Pancreas (tissue), 10 donors: Measurements from ENCODE around the gene PDCD10. TPM values are rescaled to one million over a fixed set of nuclear protein-coding genes. Genes with fewer than 3 reads are reported as not detected.

Source experiments
- ATAC-seq, 4 donors: fragments of 200-7000 bp; cut with Tn5 transposase; one replicate each; pipeline versions ENCODE4 v1.8.0 to v1.9.1; 2020; ENCODE audit warnings: mild to moderate bottlenecking in 4 of 4, moderate library complexity in 4 of 4
- DNase-seq, 6 donors: peaks; one replicate each; pipeline ENCODE4 v3.0.0-alpha.2; 2020
- FAIRE-seq: peaks from 2 replicates; lab custom pipeline; 2012; peaks lifted over from hg19 to GRCh38; lab: Jason Lieb, UNC
- H3K27ac ChIP-seq, 4 donors: fragments of 200-600 bp; sonication (generic); 1 replicate in 3 of 4; 2 replicates in 1 of 4; pipeline versions ENCODE4 v1.5.0 to v1.8.0; 2020
- H3K27me3 ChIP-seq, 4 donors: fragments of 200-600 bp; one replicate each; pipeline ENCODE4 v1.8.0; 2021
- H3K36me3 ChIP-seq, 3 donors: fragments of 200-600 bp; sonication (generic) in 1 of 3; one replicate each; pipeline versions ENCODE4 v1.5.0 to v1.8.0; 2020 to 2021
- H3K4me1 ChIP-seq, 3 donors: fragments of 200-600 bp; one replicate each; pipeline ENCODE4 v1.8.0; 2021
- H3K4me3 ChIP-seq, 4 donors: fragments of 200-600 bp; sonication (generic) in 2 of 4; one replicate each; pipeline versions ENCODE4 v1.5.0 to v1.8.0; 2020 to 2021
- H3K9me3 ChIP-seq, 4 donors: fragments of 200-600 bp; one replicate each; pipeline ENCODE4 v1.8.0; 2021
- WGBS, 2 donors: extraction: QIAGEN DNeasy Blood & Tissue Kit; methylation state at CpG; one replicate each; pipeline ENCODE4 v1.1.7; 2013; 5-methylcytosine and 5-hydroxymethylcytosine counted together
- intact Hi-C, 3 donors: fragments of 100-400 bp; cut with DNase I; formaldehyde crosslinking; loops; one replicate each; pipeline versions ENCODE4 v1.11.1 to v1.14.2; 2022
- polyA plus RNA-seq, 2 donors: library from polyadenylated mRNA; stranded (reverse); fragments of 200-250 nt; gene quantifications; one replicate each; pipeline ENCODE4 v1.2.3, GENCODE V29; 2013
- total RNA-seq, 6 donors: library from RNA; stranded (reverse); fragmentation: NEBNext Ultra II Directional in 4 of 6; extraction: Animal tissue kit (Norgen Biotek cat#: 25700) in 4 of 6; gene quantifications; one replicate each; pipeline versions ENCODE4 v1.2.1 to v1.2.4, GENCODE V29; 2021 to 2023
- TF ChIP-seq, protein P1 (sequence below), 4 donors: fragments of 200-600 bp; sonication (generic) in 3 of 4; IDR thresholded peaks; one replicate each; pipeline versions ENCODE4 v1.5.0 to v1.8.0; 2021; ENCODE audit warnings: antibody characterized with exemption in 4 of 4
- donor health status: healthy with polysubstance abuse.
- donor health status: DM: no; HTN: no; CAD: no; lungs with moderate emphysema.
- donor health status: DM: no; HTN: no; CAD: no.
- donor health status: control.
- donor health status: control.
- donor health status: Bipolar disorder and iron deficiency.
- donor health status: DM: yes; HTN: yes; CAD: no.
- donor health status: DM: no; HTN: no; CAD: no.
- donor health status: DM: no; HTN: no; CAD: no.
- donor health status: DM: yes; HTN: yes; CAD: no.

Gene PDCD10
- total and polyA plus RNA-seq, 8 donors: 10.8 to 24.5 (median 15.6) TPM

DNA sequence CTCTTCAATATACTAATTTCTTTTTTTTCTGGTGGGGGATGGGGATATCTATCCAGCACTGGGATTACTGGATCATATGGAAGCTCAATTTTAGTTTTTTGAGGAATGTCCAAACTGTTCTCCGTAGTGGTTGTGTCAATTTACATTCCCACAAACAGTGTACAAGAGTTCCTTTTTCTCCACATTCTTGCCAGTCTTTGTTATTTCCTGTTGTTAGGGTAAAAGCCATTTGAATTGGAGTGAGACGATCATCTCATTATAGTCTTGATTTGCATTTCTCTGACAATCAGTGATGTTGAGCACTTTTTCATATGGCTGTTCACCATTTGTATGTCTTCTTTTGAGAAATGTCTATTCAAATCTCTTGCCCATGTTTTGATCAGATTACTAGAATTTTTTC, 68.1 kb downstream of the PDCD10 start:
- no peak for FAIRE-seq
- H3K9me3 ChIP-seq: no peaks in the 10 kb centered on the region
- H3K4me3 ChIP-seq: no peak overlapping the region
- H3K4me1 ChIP-seq: no peaks in the 10 kb centered on the region
- H3K36me3 ChIP-seq: no peaks in the 10 kb centered on the region
- no peaks in the 10 kb centered on the region for H3K27me3 ChIP-seq
- intact Hi-C loops: no loop called here
- DNase-seq: no peak
- 87 to 89% methylated on average over 2 of the region's 2 CpGs for WGBS, 2 donors
- no peak for ATAC-seq
- TF ChIP-seq, protein P1, sequence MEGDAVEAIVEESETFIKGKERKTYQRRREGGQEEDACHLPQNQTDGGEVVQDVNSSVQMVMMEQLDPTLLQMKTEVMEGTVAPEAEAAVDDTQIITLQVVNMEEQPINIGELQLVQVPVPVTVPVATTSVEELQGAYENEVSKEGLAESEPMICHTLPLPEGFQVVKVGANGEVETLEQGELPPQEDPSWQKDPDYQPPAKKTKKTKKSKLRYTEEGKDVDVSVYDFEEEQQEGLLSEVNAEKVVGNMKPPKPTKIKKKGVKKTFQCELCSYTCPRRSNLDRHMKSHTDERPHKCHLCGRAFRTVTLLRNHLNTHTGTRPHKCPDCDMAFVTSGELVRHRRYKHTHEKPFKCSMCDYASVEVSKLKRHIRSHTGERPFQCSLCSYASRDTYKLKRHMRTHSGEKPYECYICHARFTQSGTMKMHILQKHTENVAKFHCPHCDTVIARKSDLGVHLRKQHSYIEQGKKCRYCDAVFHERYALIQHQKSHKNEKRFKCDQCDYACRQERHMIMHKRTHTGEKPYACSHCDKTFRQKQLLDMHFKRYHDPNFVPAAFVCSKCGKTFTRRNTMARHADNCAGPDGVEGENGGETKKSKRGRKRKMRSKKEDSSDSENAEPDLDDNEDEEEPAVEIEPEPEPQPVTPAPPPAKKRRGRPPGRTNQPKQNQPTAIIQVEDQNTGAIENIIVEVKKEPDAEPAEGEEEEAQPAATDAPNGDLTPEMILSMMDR (IDR thresholded peaks at IDR 0.05): no peak
- no peak overlapping the region for H3K27ac ChIP-seq

DNA sequence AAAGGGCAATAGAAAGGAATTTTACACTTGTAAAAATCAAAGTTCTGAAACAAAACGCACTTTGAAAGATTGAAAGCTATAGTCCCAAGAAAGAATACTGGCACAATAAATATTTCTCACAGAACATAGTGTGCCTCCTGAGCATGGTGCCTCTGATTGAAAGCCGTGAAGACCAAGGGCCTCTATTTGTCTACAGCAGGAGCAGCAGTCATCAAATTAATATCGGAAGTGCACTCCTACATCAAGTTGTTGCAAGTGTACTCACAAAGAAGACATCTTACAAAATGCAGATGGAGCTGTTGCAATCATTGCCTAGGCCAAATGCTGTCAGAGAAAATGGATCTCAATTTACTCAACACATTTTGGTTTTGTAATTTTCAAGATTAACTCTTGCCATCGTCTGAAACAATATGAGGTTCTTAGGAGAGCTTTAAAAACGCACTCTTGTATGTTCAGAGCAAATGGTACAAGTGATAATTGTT, 71.7 kb downstream of the PDCD10 start:
- FAIRE-seq (no peak), ATAC-seq (no peak), DNase-seq (no peak)
- Histone ChIP-seq H3K27ac (no peak overlapping the region), H3K9me3 (no peaks in the 10 kb centered on the region), H3K36me3 (no peaks in the 10 kb centered on the region), H3K4me3 (no peak overlapping the region), H3K27me3 (no peaks in the 10 kb centered on the region), H3K4me1 (no peaks in the 10 kb centered on the region)
- intact Hi-C loops: no loop called here
- TF ChIP-seq, protein P1 (IDR thresholded peaks at IDR 0.05): no peak
- WGBS, 2 donors: 76 to 88% methylated on average over 5 of the region's 5 CpGs

DNA sequence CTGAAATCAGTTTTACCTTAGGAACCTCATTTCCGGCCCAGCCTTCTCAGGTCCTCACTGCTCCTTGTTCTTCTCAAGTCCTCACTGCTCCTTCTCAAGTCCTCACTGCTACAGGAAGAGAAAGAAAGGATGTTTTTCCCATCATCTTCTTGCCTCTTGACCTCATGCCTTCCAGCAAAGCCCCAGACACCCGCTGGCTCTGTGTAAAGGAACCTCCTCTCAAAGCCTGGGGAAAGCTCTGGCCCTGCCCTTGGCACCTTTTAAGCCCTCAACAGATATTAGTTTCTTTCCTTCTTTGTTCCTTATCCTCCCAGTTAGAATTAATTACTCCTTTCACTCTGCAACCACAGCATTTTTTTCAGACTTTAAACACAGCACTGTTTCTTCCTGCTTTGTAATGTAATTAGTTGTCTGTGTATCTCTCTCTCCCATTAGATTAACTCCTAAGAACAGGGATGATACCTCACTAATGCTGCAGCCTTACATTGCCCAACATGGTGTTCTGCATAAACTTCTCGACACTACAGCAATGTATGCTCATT, 76.9 kb downstream of the PDCD10 start:
- no peaks in the 10 kb centered on the region for H3K36me3 ChIP-seq
- ATAC-seq: no peak
- intact Hi-C loops: no loop called here
- H3K27ac ChIP-seq: no peak overlapping the region
- no peak for DNase-seq
- no peak for FAIRE-seq
- TF ChIP-seq, protein P1 (IDR thresholded peaks at IDR 0.05): no peak
- H3K4me1 ChIP-seq: no peaks in the 10 kb centered on the region
- WGBS, 2 donors: 79 to 83% methylated on average over 3 of the region's 3 CpGs
- H3K9me3 ChIP-seq: no peaks in the 10 kb centered on the region
- H3K27me3 ChIP-seq: no peaks in the 10 kb centered on the region
- H3K4me3 ChIP-seq: no peak overlapping the region

DNA sequence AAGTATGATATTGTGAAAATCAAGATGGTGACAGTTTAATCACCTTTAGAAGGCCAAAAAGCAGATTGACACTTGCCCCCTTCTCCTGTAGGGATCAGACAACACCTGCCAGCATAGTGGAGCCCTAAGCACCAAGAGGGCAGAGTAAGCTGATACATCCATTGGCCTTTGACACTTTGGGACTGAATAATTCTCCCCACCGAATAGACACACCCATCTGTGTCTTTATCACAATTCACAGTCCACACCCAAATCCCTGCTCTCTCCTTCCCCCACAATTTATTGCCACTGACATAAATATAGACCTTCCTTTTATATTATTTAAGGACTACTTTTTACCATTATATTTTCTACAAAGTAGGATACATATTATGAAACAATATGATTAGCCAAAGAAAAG, 77.9 kb downstream of the PDCD10 start:
- 52 to 65% methylated on average over 1 of the region's 1 CpG for WGBS, 2 donors
- no peak overlapping the region for H3K27ac ChIP-seq
- no peaks in the 10 kb centered on the region for H3K27me3 ChIP-seq
- no peaks in the 10 kb centered on the region for H3K36me3 ChIP-seq
- intact Hi-C loops: no loop called here
- no peak for DNase-seq
- ATAC-seq: no peak
- no peak for FAIRE-seq
- TF ChIP-seq, protein P1 (IDR thresholded peaks at IDR 0.05): no peak
- H3K4me1 ChIP-seq: no peaks in the 10 kb centered on the region
- no peak overlapping the region for H3K4me3 ChIP-seq
- no peaks in the 10 kb centered on the region for H3K9me3 ChIP-seq

DNA sequence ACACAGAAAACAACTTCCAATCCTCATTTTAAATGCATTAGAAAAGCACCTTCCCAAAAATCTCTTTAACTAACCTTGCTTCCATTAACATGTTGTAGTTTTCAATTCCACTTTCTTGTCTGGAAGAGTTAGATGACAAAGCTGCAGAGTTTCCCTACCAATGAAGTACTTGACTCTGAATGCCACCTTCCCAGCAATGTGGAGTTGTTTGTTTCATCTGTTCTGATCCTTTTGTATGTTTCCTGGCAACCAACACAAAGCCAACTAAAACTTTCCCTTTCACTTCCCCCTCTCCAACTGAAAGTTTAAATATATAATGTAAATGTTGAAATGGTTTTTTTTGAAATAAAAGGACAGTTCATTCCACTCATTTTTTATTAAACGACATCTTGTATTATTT, 80.9 kb downstream of the PDCD10 start, which contains the start of gene WDR49:
WDR49 (minus strand) TSS at position 183 of the 400 bp plus-strand sequence. CDS start 517 bp downstream, outside the sequence.
- Histone ChIP-seq H3K4me3 (no peak within 1 kb of the TSS), H3K4me1 (no peaks in the 10 kb centered on the region), H3K27ac (peak within 1 kb of the TSS in 1 of 4 donors; percentile 23), H3K36me3 (no peaks in the 10 kb centered on the region), H3K9me3 (no peaks in the 10 kb centered on the region), H3K27me3 (no peaks in the 10 kb centered on the region)
- DNase-seq (peak in 2 of 6 donors; percentile 9 to 16), ATAC-seq (peak; percentile 56 to 91 (median 80)), FAIRE-seq (no peak)
- 79% methylated on average over 1 of the region's 1 CpG for WGBS, 2 donors
- TF ChIP-seq, protein P1 (IDR thresholded peaks at IDR 0.05): no peak
- intact Hi-C loops: no loop called here
